Fibroblast of skin of abdomen (primary cell): Measurements from ENCODE around the gene PCIF1.
"Not testable (repeated sequence)": the region's sequence is repeated elsewhere in the genome, so short reads cannot be mapped to it uniquely, and the experiment has no call there.

Experiments used
- DNase-seq: peaks from one replicate; pipeline ENCODE4 v3.0.0-alpha.2; 2013

PCIF1 gene

GRCh38 chr20:45994761-45995493 lies 60.4 kb downstream of the PCIF1 start:
- DNase-seq = no peak

GRCh38 chr20:45995495-45996097 lies 61.1 kb downstream of the PCIF1 start:
- not testable (repeated sequence) for DNase-seq

GRCh38 chr20:45997187-45997586 lies 62.7 kb downstream of the PCIF1 start:
- DNase-seq = no peak
